Nephron progenitor cell (in vitro differentiated cells): Measurements from ENCODE around the gene ETF1.

ENCODE experiments used
- DNase-seq: peaks from one replicate; pipeline ENCODE4 v3.0.0; 2021
- H3K27ac Mint-ChIP-seq: 2 replicates; pipeline ENCODE4 v1.8.0; 2021; ENCODE audit warnings: mild to moderate bottlenecking, moderate library complexity, mixed read lengths
- H3K27me3 Mint-ChIP-seq: 2 replicates; pipeline ENCODE4 v1.8.0; 2021; ENCODE audit warnings: mild to moderate bottlenecking, low read depth, mixed read lengths; ENCODE audit not compliant: poor library complexity
- H3K36me3 Mint-ChIP-seq: 2 replicates; pipeline ENCODE4 v1.8.0; 2021; ENCODE audit warnings: low read depth, mixed read lengths
- H3K4me1 Mint-ChIP-seq: 2 replicates; pipeline ENCODE4 v1.8.0; 2021; ENCODE audit warnings: mixed read lengths
- H3K4me3 Mint-ChIP-seq: 2 replicates; pipeline ENCODE4 v1.8.0; 2021; ENCODE audit warnings: mild to moderate bottlenecking, moderate library complexity, mixed read lengths
- H3K9me3 Mint-ChIP-seq: 2 replicates; pipeline ENCODE4 v1.8.0; 2021; ENCODE audit warnings: mild to moderate bottlenecking, moderate library complexity, mixed read lengths
- TF ChIP-seq, protein P1 (sequence below): fragments of 200-600 bp; sonication (generic); IDR thresholded peaks from 2 replicates; pipeline ENCODE4 v1.5.0; 2021; ENCODE audit warnings: antibody characterized with exemption

Gene ETF1

GRCh38 chr5:138545919-138546562 lies 3.0 kb upstream of the ETF1 start:
- TF ChIP-seq, protein P1, sequence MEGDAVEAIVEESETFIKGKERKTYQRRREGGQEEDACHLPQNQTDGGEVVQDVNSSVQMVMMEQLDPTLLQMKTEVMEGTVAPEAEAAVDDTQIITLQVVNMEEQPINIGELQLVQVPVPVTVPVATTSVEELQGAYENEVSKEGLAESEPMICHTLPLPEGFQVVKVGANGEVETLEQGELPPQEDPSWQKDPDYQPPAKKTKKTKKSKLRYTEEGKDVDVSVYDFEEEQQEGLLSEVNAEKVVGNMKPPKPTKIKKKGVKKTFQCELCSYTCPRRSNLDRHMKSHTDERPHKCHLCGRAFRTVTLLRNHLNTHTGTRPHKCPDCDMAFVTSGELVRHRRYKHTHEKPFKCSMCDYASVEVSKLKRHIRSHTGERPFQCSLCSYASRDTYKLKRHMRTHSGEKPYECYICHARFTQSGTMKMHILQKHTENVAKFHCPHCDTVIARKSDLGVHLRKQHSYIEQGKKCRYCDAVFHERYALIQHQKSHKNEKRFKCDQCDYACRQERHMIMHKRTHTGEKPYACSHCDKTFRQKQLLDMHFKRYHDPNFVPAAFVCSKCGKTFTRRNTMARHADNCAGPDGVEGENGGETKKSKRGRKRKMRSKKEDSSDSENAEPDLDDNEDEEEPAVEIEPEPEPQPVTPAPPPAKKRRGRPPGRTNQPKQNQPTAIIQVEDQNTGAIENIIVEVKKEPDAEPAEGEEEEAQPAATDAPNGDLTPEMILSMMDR = no peak
- H3K36me3 Mint-ChIP-seq = peaks cover 14% of the 10 kb centered on the region
- no peaks in the 10 kb centered on the region for H3K9me3 Mint-ChIP-seq
- peak overlapping the region; percentile 66 for H3K4me3 Mint-ChIP-seq
- DNase-seq = no peak
- H3K27ac Mint-ChIP-seq = peak overlapping the region; percentile 90
- H3K27me3 Mint-ChIP-seq = no peaks in the 10 kb centered on the region
- peaks cover 47% of the 10 kb centered on the region for H3K4me1 Mint-ChIP-seq

DNA sequence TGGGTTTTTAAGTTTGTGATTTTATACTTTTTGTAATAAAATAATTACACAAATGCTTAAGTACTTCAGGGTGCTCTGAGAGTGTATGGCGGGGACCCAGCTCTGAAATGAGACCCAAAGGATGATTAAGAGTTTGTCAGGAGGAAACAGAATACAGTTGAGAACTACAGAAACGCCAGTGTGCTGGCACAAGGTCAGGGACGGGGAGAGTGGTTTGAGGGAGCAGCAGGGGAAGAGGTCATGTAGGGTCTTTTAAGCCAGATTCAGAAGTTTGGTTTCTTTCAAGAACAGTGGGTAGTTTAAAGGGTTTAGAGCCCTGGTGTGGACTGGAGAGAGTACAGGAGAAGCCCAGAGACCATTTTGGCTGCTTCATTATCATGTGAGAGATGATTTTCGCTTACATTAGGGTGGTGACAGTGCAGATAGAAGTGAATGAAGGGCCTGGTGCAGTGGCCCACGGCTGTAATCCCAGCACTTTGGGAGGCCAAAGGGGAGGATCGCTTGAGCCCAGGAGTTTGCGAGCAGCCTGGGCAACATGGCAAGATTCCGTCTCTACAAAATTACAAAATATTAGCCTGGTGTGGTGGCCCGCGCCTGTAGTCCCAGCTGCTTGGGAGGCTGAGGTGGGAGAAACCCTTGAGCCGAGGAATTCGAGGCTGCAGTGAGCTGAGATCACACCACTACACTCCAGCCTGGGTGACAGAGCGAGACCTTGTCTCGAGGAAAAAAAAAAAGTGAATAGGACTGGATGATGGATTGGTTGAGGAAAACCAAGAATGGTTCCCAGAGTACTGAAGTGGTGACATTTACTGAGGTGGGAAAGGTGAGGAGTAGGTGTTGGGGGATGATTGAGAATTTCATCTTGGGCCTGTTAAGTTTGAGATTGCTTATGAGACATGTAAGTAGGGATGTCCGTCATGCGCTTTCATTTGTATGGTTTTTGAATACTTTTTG lies 1.4 kb upstream of the ETF1 start:
- peak; percentile 5 for DNase-seq

DNA sequence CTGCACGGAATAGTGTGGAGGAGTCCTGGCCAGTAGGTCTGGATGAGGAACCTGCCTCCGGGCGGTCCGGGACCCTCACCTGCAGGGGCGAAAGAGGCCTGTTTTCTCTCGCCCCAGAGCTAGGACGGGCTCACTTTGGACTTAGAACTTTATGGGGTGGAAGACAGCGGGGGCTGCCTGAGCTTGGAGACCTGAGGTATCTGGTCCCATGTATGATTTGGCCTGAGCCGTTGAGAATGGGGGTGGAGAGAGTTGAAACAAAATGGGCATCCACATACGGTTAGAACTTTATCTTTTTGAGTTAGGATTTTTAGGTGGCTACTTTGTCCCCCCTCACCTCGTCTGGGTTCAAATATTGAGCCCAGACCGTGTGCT lies 681 bp upstream of the ETF1 start:
- H3K4me3 Mint-ChIP-seq = peak overlapping the region; percentile 98
- H3K4me1 Mint-ChIP-seq = peaks cover 58% of the 10 kb centered on the region
- TF ChIP-seq, protein P1 = no peak
- H3K9me3 Mint-ChIP-seq = no peaks in the 10 kb centered on the region
- H3K36me3 Mint-ChIP-seq = peaks cover 18% of the 10 kb centered on the region
- peak overlapping the region; percentile 99 for H3K27ac Mint-ChIP-seq
- no peaks in the 10 kb centered on the region for H3K27me3 Mint-ChIP-seq
- DNase-seq = no peak

More for the DNA sequence above, 1.4 kb upstream of the ETF1 start:
- Mint-ChIP-seq H3K4me3 (peak overlapping the region; percentile 98), H3K27ac (peak overlapping the region; percentile 87), H3K27me3 (no peaks in the 10 kb centered on the region), H3K9me3 (no peaks in the 10 kb centered on the region), H3K36me3 (peaks cover 15% of the 10 kb centered on the region), H3K4me1 (peaks cover 58% of the 10 kb centered on the region)
- TF ChIP-seq, protein P1 = no peak

GRCh38 chr5:138542180-138542955 lies 668 bp downstream of the ETF1 start:
- Mint-ChIP-seq H3K4me1 (peaks cover 51% of the 10 kb centered on the region), H3K4me3 (peak overlapping the region; percentile 98), H3K27me3 (no peaks in the 10 kb centered on the region), H3K36me3 (peaks cover 18% of the 10 kb centered on the region), H3K9me3 (no peaks in the 10 kb centered on the region), H3K27ac (peak overlapping the region; percentile 99)
- TF ChIP-seq, protein P1 = no peak
- peak; percentile 4 for DNase-seq

DNA sequence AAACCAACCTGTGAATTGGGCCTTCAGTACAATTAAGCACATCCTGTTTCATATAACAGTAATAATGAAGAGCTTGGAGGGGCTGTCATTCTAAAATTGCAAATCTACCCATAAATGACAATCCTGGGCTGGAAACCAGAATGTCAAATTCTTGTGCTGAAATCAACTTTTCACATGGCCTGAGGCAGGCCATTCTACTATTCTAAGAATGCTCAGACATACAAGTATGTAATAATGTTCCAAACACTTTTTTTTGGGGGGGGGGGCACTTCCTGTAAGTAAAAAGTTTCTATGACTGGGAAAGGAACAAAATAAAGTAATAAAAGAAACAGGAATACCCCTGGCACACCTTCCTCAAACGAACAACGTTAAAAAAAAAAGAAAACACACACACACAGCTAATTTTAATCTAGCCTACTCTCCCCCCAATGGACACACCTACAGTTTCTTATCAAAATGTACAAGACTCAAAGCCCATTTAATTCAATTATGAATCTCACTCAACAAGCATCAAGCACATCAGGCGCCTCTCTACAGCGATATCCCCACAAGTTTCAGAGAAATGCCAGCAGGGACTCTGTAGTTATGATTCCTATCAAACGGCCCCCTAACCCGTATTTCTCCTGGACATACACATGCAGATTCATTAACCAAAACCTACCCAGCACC lies 1.4 kb downstream of the ETF1 start:
- Mint-ChIP-seq H3K36me3 (peaks cover 18% of the 10 kb centered on the region), H3K27me3 (no peaks in the 10 kb centered on the region), H3K4me1 (peaks cover 51% of the 10 kb centered on the region), H3K27ac (peak overlapping the region; percentile 99), H3K9me3 (no peaks in the 10 kb centered on the region), H3K4me3 (peak overlapping the region; percentile 98)
- TF ChIP-seq, protein P1 = no peak
- DNase-seq = no peak
